ENCODE data around the gene TSHZ1. TPM values are rescaled to one million over a fixed set of nuclear protein-coding genes. Genes with fewer than 3 reads are reported as not detected.

Gene TSHZ1
- total RNA-seq, 1 donor from 2014 or later: 4.8 TPM

DNA sequence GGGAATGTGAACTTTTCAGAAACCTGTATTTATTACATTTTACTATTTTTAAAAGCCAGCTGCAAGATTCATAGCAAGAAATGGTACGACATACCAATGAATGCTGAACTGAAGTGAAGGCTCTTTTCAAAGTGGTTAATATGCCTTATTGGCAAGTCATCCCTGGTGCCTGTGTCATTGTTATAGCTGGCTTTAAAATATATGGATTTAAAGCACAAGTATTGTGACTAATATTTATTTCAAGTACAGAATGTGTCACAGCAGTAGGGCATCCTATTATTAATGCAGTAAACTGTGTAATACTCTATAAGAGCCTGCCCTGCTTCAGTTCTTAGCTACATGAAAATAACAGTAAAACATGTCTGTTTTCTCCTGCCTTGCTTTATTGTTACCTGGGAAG is 10.8 kb downstream of the TSHZ1 start:
- Histone ChIP-seq H3K36me3 (ENCODE audit: control insufficient read depth, insufficient read depth, low read length) (no peaks in the 10 kb centered on the region), H3K27me3 (ENCODE audit: control insufficient read depth, insufficient read depth, low read length) (no peaks in the 10 kb centered on the region), H3K4me3 (ENCODE audit: low read depth, low read length) (no peak overlapping the region)
- TF ChIP-seq, protein P1, sequence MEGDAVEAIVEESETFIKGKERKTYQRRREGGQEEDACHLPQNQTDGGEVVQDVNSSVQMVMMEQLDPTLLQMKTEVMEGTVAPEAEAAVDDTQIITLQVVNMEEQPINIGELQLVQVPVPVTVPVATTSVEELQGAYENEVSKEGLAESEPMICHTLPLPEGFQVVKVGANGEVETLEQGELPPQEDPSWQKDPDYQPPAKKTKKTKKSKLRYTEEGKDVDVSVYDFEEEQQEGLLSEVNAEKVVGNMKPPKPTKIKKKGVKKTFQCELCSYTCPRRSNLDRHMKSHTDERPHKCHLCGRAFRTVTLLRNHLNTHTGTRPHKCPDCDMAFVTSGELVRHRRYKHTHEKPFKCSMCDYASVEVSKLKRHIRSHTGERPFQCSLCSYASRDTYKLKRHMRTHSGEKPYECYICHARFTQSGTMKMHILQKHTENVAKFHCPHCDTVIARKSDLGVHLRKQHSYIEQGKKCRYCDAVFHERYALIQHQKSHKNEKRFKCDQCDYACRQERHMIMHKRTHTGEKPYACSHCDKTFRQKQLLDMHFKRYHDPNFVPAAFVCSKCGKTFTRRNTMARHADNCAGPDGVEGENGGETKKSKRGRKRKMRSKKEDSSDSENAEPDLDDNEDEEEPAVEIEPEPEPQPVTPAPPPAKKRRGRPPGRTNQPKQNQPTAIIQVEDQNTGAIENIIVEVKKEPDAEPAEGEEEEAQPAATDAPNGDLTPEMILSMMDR (IDR thresholded peaks at IDR 0.05; ENCODE audit: insufficient read depth, low read length, poor library complexity, severe bottlenecking): no peak
- DNase-seq (ENCODE audit: low read depth): no peak

DNA sequence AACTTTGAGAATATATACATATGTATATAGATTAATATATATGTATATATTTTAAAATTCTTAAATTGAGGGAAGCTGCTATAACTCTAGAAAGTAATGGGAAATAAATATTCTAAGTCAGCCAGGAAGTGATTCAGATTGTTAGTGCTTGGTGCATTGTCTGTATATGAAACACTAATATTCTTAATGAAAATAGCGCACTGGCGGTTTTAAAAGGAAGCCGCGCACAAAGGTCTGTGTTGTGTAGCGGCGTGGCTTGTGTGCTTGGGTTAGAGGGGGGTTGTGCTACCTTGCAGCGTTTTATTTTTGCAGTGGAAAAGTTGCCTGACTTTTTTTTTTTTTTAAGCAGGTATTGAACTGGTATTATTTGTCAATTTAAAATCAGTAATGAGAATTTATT is 11.3 kb downstream of the TSHZ1 start:
- no peak for DNase-seq (ENCODE audit: low read depth)
- no peaks in the 10 kb centered on the region for H3K27me3 ChIP-seq (ENCODE audit: control insufficient read depth, insufficient read depth, low read length)
- TF ChIP-seq, protein P1 (IDR thresholded peaks at IDR 0.05; ENCODE audit: insufficient read depth, low read length, poor library complexity, severe bottlenecking): no peak
- H3K36me3 ChIP-seq (ENCODE audit: control insufficient read depth, insufficient read depth, low read length): no peaks in the 10 kb centered on the region
- H3K4me3 ChIP-seq (ENCODE audit: low read depth, low read length): no peak overlapping the region

DNA sequence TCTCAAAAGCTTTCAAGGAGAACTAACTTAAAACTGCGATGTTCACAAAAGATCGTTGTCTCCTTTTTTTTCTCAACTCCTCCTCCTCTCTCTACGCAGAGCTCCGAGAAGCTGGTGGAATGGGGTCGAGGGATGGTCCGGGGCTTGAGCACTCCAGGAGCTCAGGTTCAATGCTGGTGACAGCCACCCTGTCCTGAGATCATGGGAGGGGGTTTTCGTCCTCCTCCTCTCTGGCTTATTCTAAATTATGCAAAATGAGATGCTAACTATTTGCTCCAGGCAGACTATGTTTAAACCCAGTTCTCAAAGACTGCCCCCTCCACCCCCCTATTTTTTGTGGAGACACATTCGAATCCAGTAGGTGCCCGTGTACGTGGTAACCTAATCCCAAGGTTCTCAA is 11.8 kb downstream of the TSHZ1 start:
- no peak for DNase-seq (ENCODE audit: low read depth)
- H3K36me3 ChIP-seq (ENCODE audit: control insufficient read depth, insufficient read depth, low read length): no peaks in the 10 kb centered on the region
- TF ChIP-seq, protein P1 (IDR thresholded peaks at IDR 0.05; ENCODE audit: insufficient read depth, low read length, poor library complexity, severe bottlenecking): no peak
- H3K4me3 ChIP-seq (ENCODE audit: low read depth, low read length): no peak overlapping the region
- no peaks in the 10 kb centered on the region for H3K27me3 ChIP-seq (ENCODE audit: control insufficient read depth, insufficient read depth, low read length)

DNA sequence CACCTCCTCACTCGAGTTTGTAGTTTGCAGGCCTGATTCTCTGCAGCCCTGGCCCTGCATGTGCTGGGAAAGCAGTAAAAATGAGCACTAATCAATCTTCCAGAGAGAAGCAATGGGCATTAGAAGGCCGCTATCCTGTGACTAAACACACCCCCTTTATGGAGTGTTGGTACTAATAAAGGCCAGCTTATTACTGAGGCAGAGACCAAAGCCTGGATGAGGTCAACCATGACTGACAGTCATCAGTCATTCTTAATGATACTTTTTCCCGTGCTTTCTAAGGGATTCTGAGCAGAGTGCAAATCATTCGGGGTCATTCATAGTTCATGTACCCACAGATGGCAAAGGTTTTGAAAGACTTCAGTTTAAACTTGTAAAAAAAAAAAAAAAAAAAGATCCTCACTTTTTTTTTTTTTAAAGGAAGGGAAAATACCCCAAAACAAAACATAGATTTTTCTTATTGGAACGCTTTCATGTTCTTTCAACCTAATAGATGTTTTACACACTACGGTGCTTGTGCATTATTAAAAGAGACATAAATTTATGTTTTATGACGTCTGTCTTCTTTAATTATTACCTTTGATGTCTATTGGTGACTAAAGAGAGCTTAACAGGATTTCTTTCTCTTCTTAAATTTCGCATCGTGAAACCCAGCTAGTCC is 13.2 kb downstream of the TSHZ1 start:
- Histone ChIP-seq H3K27me3 (ENCODE audit: control insufficient read depth, insufficient read depth, low read length) (no peaks in the 10 kb centered on the region), H3K36me3 (ENCODE audit: control insufficient read depth, insufficient read depth, low read length) (no peaks in the 10 kb centered on the region), H3K4me3 (ENCODE audit: low read depth, low read length) (no peak overlapping the region)
- TF ChIP-seq, protein P1 (IDR thresholded peaks at IDR 0.05; ENCODE audit: insufficient read depth, low read length, poor library complexity, severe bottlenecking): no peak
- DNase-seq (ENCODE audit: low read depth): peak; percentile 72

DNA sequence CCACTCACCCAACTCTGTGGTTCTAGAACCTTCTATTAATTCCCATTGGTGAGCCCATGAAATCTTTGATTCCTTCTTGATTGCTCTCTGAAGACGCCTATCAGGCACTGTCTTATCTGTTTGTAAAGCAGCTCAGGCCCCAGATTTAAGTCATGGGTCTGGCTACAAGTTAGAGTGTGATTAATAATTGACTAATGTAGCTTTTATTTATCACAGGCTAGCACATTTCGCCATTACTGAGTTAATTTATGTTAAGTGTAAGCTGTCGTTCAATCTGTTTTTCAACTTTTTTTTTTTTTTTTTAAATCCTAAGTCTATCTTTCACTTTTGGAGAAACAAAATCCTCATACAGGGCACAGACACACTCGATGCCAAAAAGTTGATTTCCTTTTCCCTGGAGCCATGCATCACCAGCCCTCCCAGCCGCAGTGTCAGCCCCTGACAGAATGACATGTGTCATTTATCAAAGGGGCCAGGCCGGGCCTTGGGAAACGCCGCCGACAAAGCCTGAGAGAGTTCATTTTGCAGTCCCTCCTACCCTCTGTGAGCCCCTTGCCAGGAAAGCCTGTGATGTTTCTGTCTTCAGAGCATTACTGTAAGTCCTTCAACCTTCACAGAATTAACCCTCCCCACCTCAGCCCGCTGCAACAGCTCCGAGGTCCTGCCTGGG is 15.8 kb downstream of the TSHZ1 start:
- Histone ChIP-seq H3K4me3 (ENCODE audit: low read depth, low read length) (peak overlapping the region; percentile 9), H3K36me3 (ENCODE audit: control insufficient read depth, insufficient read depth, low read length) (no peaks in the 10 kb centered on the region), H3K27me3 (ENCODE audit: control insufficient read depth, insufficient read depth, low read length) (no peaks in the 10 kb centered on the region)
- TF ChIP-seq, protein P1 (IDR thresholded peaks at IDR 0.05; ENCODE audit: insufficient read depth, low read length, poor library complexity, severe bottlenecking): no peak
- no peak for DNase-seq (ENCODE audit: low read depth)

DNA sequence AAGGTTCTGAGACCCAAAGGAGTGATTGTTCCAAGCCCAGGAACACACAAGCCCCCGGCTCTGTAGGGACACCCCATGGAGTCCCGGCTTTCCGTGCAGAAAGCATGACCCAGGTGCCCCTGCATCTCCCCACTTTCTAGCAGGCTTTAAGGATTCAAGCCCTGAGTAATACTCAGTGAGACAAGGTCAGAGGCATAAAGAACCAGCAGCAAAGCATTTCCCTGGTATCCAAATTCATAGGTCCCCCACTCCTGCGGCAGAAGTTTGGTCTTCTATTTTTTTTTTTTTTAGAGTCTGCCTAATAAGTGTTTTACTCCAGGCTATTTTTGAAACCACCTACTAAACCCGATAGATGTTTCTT is 16.3 kb downstream of the TSHZ1 start:
- DNase-seq (ENCODE audit: low read depth): no peak
- Histone ChIP-seq H3K36me3 (ENCODE audit: control insufficient read depth, insufficient read depth, low read length) (no peaks in the 10 kb centered on the region), H3K27me3 (ENCODE audit: control insufficient read depth, insufficient read depth, low read length) (no peaks in the 10 kb centered on the region), H3K4me3 (ENCODE audit: low read depth, low read length) (no peak overlapping the region)
- TF ChIP-seq, protein P1 (IDR thresholded peaks at IDR 0.05; ENCODE audit: insufficient read depth, low read length, poor library complexity, severe bottlenecking): no peak

Measured in kidney epithelial cell (primary cell).